Heart left ventricle (tissue), 13 donors: ENCODE measurements around the gene TM9SF3.

ENCODE experiments used
- CTCF ChIP-seq, 12 donors: fragments of 200-600 bp; sonication (generic) in 4 of 12; IDR thresholded peaks; one replicate each; pipeline versions ENCODE4 v1.5.0 to v1.8.0; 2018 to 2022; ENCODE audit warnings: antibody characterized with exemption in 12 of 12, mild to moderate bottlenecking in 5 of 12
- POLR2A ChIP-seq, 2 donors: fragments of 450-650 bp; IDR thresholded peaks; one replicate each; pipeline ENCODE4 v1.6.1; 2017; ENCODE audit warnings: antibody characterized with exemption in 2 of 2, mild to moderate bottlenecking in 2 of 2, moderate library complexity in 2 of 2
- donor health status: ischemic (EF 13 %, LVEDD 7.1; RV severe dilation, severe dysfunction).
- donor health status: DM: no; HTN: yes; CAD: no.
- donor health status: DM: no; HTN: no; CAD: no.
- donor health status: ischemic (EF 25% LVEDD 6.9; RV normal size, moderate dysfunction).
- donor health status: ischemic (EF 25% LVEDD 5.7; RV mildly dilated, moderate dysfunction).
- donor health status: ischemic (EF 35%, LVEDD 5.7; RV mildly dilated, moderate dysfunction).
- donor health status: nonischemic (EF 11% LVEDD 7.7; RV severe dilation, severe dysfunction).
- donor health status: DM: yes; HTN: yes; CAD: no.
- donor health status: PGD.
- donor health status: ischemic (EF 29% LVEDD 5.4; RV normal size, mild dysfunction).
- donor health status: nonischemic (EF 23%, LVEDD 6.1; RV moderate dilation, normal function).

GRCh38 chr10:96627292-96627691 lies 40.5 kb upstream of the TM9SF3 start:
- TF ChIP-seq CTCF (IDR thresholded peaks at IDR 0.05) (no peak), POLR2A (IDR thresholded peaks at IDR 0.05) (no peak)
